Fibroblast of mammary gland (primary cell): ENCODE results near the gene MAP2K6.
A peak's percentile ranks its signal among the peaks of the same experiment; 100 is the strongest.

ENCODE experiments used
- DNase-seq: peaks from one replicate; pipeline ENCODE4 v3.0.0-alpha.2; 2010; ENCODE audit warnings: low read depth
- H3K4me3 ChIP-seq: 2 replicates; pipeline ENCODE4 v1.5.1; 2011; ENCODE audit warnings: low read depth, mild to moderate bottlenecking, low read length, moderate library complexity; ENCODE audit not compliant: control insufficient read depth
- CTCF ChIP-seq: conservative IDR thresholded peaks from 2 replicates; pipeline ENCODE4 v1.5.1; 2011; ENCODE audit warnings: low read depth, low read length, inconsistent platforms; ENCODE audit not compliant: control insufficient read depth, insufficient read depth

The MAP2K6 gene

GRCh38 chr17:69506489-69506888 lies 92.0 kb downstream of the MAP2K6 start:
- H3K4me3 ChIP-seq = no peak overlapping the region
- peak; percentile 37 for TF ChIP-seq CTCF
- DNase-seq = peak; percentile 14

GRCh38 chr17:69508814-69509213 lies 94.3 kb downstream of the MAP2K6 start:
- no peak overlapping the region for H3K4me3 ChIP-seq
- no peak for TF ChIP-seq CTCF
- no peak for DNase-seq

- no peak for DNase-seq
- TF ChIP-seq CTCF = no peak
- no peak overlapping the region for H3K4me3 ChIP-seq
Measured at GRCh38 chr17:69511250-69511649, 96.8 kb downstream of the MAP2K6 start.

- DNase-seq = no peak
- no peak for TF ChIP-seq CTCF
- no peak overlapping the region for H3K4me3 ChIP-seq
Measured at GRCh38 chr17:69512946-69513345, 98.4 kb downstream of the MAP2K6 start.

- TF ChIP-seq CTCF = no peak
- DNase-seq = no peak
- no peak overlapping the region for H3K4me3 ChIP-seq
Measured at GRCh38 chr17:69516225-69516624, 101.7 kb downstream of the MAP2K6 start.

GRCh38 chr17:69516911-69517310 lies 102.4 kb downstream of the MAP2K6 start:
- no peak for TF ChIP-seq CTCF
- H3K4me3 ChIP-seq = no peak overlapping the region
- no peak for DNase-seq

GRCh38 chr17:69518951-69519350 lies 104.5 kb downstream of the MAP2K6 start:
- TF ChIP-seq CTCF = no peak
- no peak for DNase-seq
- H3K4me3 ChIP-seq = no peak overlapping the region
